Upper lobe of right lung (tissue), 1 donor: Measurements from ENCODE around the gene DNM1. TPM values are rescaled to one million over a fixed set of nuclear protein-coding genes. Genes with fewer than 3 reads are reported as not detected.

Experiments used
- ATAC-seq: fragments of 200-7000 bp; cut with Tn5 transposase; one replicate; pipeline ENCODE4 v1.9.1; 2020; ENCODE audit warnings: mild to moderate bottlenecking, moderate library complexity
- DNase-seq: peaks from one replicate; pipeline ENCODE4 v3.0.0-alpha.2; 2020
- H3K27ac ChIP-seq: fragments of 200-600 bp; one replicate; pipeline ENCODE4 v1.8.0; 2022
- H3K27me3 ChIP-seq: fragments of 200-600 bp; one replicate; pipeline ENCODE4 v1.8.0; 2022; ENCODE audit warnings: mild to moderate bottlenecking
- H3K36me3 ChIP-seq: fragments of 200-600 bp; one replicate; pipeline ENCODE4 v1.8.0; 2022
- H3K4me1 ChIP-seq: fragments of 200-600 bp; one replicate; pipeline ENCODE4 v1.8.0; 2022
- H3K4me3 ChIP-seq: fragments of 200-600 bp; one replicate; pipeline ENCODE4 v1.8.0; 2022; ENCODE audit warnings: mild to moderate bottlenecking
- H3K9me3 ChIP-seq: fragments of 200-600 bp; one replicate; pipeline ENCODE4 v1.8.0; 2022
- intact Hi-C: fragments of 100-400 bp; cut with DNase I; formaldehyde crosslinking; loops from one replicate; pipeline ENCODE4 v1.11.0; 2022
- long read RNA-seq: library from polyadenylated mRNA; unstranded; transcript quantifications from one replicate; pipeline ENCODE4 v2.0.0, GENCODE V29; 2021
- total RNA-seq: library from RNA; stranded (reverse); fragmentation: NEBNext Ultra II Directional; extraction: Animal tissue kit (Norgen Biotek cat#: 25700); gene quantifications from one replicate; pipeline ENCODE4 v1.2.1, GENCODE V29; 2021
- TF ChIP-seq, protein P1 (sequence below): fragments of 200-600 bp; IDR thresholded peaks from one replicate; pipeline ENCODE4 v1.8.0; 2022; ENCODE audit warnings: antibody characterized with exemption
- donor health status: DM: no; HTN: yes; CAD: no; lungs with severe emphysema.

Gene DNM1
- total RNA-seq = 5.2 TPM
- long read RNA-seq, partial matches to known transcripts = 0 of 4 reads
- long read RNA-seq, other reads (novel, unspliced or antisense) = 4 of 4 reads

DNA sequence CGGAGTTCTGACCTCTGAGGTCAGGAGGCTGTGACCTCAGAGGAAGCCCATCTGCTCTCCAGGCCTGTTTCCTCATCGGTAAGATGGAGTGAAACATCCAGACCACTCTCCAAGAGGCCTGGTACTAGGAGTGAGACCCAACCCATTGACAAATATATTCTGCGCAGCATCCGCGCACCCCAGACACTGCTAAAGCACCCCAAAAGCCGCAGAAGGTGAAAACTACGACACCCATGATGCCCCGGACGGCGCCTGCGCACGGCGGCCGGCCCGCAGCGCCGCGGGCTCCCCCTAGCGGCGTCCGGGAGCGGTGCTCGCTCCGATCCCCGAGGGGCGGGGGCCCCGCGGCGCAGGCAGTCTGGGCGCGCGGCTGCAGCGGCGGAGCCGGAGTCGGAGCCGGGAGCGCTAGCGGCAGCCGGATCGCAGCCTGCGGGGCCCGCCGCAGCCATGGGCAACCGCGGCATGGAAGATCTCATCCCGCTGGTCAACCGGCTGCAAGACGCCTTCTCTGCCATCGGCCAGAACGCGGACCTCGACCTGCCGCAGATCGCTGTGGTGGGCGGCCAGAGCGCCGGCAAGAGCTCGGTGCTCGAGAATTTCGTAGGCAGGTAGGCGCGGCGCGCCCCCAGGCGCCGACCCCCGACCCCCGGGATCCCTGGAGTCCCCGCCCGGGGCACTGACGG is at the start of gene DNM1:
Gene DNM1, plus strand, starts transcription at position 356 of the 683 bp plus-strand sequence. Its CDS starts 92 bp downstream, at position 448.
- Histone ChIP-seq H3K9me3 (no peaks in the 10 kb centered on the region), H3K27ac (no peak within 1 kb of the TSS), H3K27me3 (peaks cover 25% of the 10 kb centered on the region), H3K36me3 (no peaks in the 10 kb centered on the region), H3K4me3 (peak within 1 kb of the TSS; percentile 58), H3K4me1 (peaks cover 10% of the 10 kb centered on the region)
- peak; percentile 83 for DNase-seq
- peak; percentile 98 for ATAC-seq
- intact Hi-C loops = no loop called here
- TF ChIP-seq, protein P1, sequence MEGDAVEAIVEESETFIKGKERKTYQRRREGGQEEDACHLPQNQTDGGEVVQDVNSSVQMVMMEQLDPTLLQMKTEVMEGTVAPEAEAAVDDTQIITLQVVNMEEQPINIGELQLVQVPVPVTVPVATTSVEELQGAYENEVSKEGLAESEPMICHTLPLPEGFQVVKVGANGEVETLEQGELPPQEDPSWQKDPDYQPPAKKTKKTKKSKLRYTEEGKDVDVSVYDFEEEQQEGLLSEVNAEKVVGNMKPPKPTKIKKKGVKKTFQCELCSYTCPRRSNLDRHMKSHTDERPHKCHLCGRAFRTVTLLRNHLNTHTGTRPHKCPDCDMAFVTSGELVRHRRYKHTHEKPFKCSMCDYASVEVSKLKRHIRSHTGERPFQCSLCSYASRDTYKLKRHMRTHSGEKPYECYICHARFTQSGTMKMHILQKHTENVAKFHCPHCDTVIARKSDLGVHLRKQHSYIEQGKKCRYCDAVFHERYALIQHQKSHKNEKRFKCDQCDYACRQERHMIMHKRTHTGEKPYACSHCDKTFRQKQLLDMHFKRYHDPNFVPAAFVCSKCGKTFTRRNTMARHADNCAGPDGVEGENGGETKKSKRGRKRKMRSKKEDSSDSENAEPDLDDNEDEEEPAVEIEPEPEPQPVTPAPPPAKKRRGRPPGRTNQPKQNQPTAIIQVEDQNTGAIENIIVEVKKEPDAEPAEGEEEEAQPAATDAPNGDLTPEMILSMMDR = peak; percentile 76

DNA sequence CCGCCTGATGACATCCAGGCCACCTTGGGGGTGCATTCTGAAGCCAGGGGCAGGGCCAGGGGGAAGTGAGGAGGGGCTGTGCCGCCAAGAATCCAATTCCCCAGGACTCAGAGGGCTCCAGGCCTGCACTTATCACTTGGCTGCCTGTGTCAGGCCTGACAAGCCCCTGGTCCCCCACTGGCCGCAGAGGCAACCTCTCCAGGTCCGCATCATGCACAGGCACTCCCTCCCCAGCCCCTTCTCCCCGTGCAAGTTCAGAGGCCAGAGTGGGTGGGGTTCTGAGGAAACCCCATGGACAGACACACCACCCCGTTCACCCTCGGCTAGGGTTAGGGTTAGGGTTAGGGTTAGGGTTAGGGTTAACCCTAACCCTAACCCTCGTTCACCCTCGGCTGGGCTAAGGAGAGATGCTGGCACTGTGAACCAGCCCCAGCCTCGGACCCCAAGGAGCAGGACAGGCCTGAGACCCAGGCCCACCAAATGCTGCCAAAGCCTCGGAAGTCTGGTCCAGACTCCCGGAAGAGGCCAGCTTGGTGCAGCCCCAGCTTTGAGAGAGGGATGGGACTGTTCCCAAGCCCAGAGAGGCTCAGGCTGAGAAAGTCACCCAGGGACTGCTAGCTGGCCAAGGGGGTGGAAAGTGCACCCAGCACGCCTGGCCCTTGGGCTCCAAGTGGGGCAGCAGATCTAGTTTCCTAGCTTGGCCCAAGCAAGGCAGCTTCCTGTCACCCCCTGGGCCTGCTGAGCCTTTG is 49.1 kb upstream of the DNM1 start:
- ATAC-seq = no peak
- no peak overlapping the region for H3K27ac ChIP-seq
- TF ChIP-seq, protein P1 = no peak
- no peaks in the 10 kb centered on the region for H3K36me3 ChIP-seq
- H3K4me1 ChIP-seq = peaks cover 1% of the 10 kb centered on the region
- DNase-seq = no peak
- H3K27me3 ChIP-seq = no peaks in the 10 kb centered on the region
- H3K9me3 ChIP-seq = no peaks in the 10 kb centered on the region
- intact Hi-C loops = no loop called here
- no peak overlapping the region for H3K4me3 ChIP-seq

DNA sequence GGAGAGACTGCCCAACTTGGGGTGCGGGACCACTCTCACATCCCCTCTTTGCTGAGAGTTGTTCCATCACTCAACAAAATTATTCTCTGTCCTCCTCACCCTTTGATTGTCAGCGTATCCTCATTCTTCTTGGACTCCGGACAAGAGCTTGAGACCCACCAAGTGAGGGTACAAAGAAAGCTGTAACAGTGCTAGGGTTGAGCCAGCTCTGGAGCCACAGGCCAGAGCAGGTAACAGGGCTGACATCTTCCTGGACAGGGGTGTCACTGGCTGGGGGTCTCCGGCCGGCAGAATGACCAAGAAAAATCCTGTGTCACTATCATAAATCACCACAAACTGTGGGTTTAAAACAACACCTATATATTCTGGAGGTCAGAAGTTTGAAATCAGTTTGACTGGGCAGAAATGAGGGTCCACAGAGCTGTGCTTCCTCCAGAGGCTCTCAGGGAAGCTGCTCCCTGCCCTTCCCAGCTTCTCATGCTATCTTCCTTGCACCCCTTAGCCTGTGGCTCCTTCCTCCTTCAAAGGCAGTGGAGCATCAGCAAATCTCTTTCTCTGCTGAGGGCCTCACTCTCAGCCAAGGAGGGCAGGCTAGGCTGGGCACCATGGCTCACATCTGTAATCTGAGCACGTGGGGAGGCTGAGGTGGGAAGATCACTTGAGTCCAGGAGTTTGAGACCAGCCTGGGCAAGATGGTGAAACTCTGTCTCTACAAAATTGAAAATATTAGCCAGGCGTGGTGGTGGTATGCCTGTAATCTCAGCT is 47.3 kb upstream of the DNM1 start:
- H3K27ac ChIP-seq = no peak overlapping the region
- ATAC-seq (no peak), DNase-seq (no peak)
- H3K27me3 ChIP-seq = no peaks in the 10 kb centered on the region
- no peak overlapping the region for H3K4me3 ChIP-seq
- H3K4me1 ChIP-seq = no peaks in the 10 kb centered on the region
- no peaks in the 10 kb centered on the region for H3K36me3 ChIP-seq
- H3K9me3 ChIP-seq = no peaks in the 10 kb centered on the region
- TF ChIP-seq, protein P1 = no peak
- intact Hi-C loops = no loop called here

DNA sequence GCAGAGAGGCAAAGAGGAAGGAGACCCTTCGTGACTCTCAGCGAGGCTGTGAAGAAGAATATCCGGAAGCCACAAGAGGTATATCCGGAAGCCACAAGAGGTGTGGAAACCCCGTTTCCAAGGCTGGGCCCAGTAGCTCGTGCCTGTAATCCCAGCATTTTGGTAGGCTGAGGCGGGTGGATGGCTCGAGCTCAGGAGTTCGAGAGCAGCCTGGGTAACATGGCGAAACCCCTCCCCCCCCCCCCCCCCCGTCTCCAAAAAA is 43.7 kb upstream of the DNM1 start:
- no peak for DNase-seq
- peaks cover 3% of the 10 kb centered on the region for H3K36me3 ChIP-seq
- no peaks in the 10 kb centered on the region for H3K4me1 ChIP-seq
- ATAC-seq = peak; percentile 9
- intact Hi-C loops = no loop called here
- H3K4me3 ChIP-seq = peak overlapping the region; percentile 63
- TF ChIP-seq, protein P1 = no peak
- H3K9me3 ChIP-seq = no peaks in the 10 kb centered on the region
- H3K27ac ChIP-seq = peak overlapping the region; percentile 65
- H3K27me3 ChIP-seq = no peaks in the 10 kb centered on the region

DNA sequence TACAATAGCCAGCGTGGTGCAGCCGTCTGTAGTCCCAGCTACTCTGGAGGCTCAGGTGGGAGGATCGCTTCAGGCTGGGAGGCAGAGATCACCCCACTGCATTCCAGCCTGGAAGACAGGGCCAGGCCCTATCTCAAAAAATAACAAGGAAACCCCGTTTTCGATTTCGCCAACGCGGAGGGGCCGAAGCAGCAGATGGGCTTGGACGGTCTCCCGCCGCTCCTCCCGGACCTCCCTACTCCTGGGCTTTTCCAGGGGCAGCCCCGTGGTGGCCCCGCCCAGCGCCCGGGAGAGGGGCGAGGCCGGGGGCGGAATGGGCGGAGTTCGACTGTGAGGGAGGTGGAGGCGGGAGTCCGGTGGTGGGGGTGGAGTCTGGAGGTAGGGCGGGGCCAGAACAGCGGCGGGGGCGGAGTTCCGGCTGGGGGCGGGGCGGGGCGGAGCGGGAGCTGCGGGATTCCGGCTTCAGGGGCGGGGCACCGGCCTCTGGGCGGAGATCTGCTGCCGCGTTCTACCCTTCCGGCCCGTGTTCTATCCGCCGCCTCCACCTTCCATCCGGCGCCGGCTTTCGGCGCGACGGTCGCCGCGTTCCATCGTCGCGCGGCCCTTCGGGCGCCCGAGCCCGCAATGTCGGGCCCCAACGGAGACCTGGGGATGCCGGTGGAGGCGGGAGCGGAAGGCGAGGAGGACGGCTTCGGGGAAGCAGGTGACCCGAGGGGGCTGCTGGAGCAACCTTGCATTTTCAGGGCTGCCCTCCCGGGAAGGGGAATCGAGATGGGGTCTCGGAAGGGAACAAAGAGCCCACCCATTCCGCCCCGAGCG is 43.2 kb upstream of the DNM1 start, which contains the start of gene BBLN:
Gene BBLN, plus strand, starts transcription at position 482 of the 819 bp plus-strand sequence. Its CDS starts 143 bp downstream, at position 625.
- H3K36me3 ChIP-seq = peaks cover 8% of the 10 kb centered on the region
- ATAC-seq = peak; percentile 97
- H3K9me3 ChIP-seq = no peaks in the 10 kb centered on the region
- peak within 1 kb of the TSS; percentile 68 for H3K27ac ChIP-seq
- TF ChIP-seq, protein P1 = no peak
- no peaks in the 10 kb centered on the region for H3K27me3 ChIP-seq
- peak within 1 kb of the TSS; percentile 63 for H3K4me3 ChIP-seq
- no peaks in the 10 kb centered on the region for H3K4me1 ChIP-seq
- intact Hi-C loops = no loop called here
- peak; percentile 97 for DNase-seq
